GM12892 (cell line): ENCODE results near the gene LITAF.

ENCODE experiments used
- POLR2A ChIP-seq: IDR thresholded peaks from 2 replicates; pipeline ENCODE4 v1.6.1; 2011; ENCODE audit warnings: low read depth, low read length, control low read depth
- POLR2AphosphoS5 ChIP-seq: IDR thresholded peaks from 2 replicates; pipeline ENCODE4 v1.6.1; 2011; ENCODE audit warnings: low read depth, low read length, control low read depth
- TAF1 ChIP-seq: IDR thresholded peaks from 2 replicates; pipeline ENCODE4 v1.6.1; 2011; ENCODE audit warnings: low read depth, mild to moderate bottlenecking, control low read depth, low read length, borderline replicate concordance

DNA sequence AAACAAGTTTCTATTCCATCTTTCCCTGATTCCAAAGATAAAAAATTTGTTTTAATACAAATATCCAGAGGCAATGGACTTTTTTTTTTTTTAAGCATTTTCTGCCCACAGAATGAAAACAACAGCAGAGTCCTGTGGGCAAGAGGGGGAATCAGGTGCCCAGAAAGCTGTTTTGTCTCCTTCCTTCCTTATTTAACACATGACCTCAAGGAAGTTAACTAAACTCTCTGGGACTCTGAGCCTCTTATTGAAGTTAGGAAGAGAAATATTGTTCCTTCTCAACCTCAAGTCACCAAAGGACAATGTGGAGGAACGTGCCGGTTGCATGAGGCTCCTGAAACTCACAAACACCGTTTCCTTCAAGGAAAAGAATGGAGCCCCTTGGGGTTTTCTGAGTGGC is 34.9 kb downstream of the LITAF start:
- TF ChIP-seq POLR2A (no peak), POLR2AphosphoS5 (no peak), TAF1 (no peak)
